HG02870 (cell line): ENCODE data around the gene GTF2I.
"Not testable (repeated sequence)": the region's sequence is repeated elsewhere in the genome, so short reads cannot be mapped to it uniquely, and the experiment has no call there.

Source experiments
- ATAC-seq: cut with Tn5 transposase; IDR thresholded peaks from one replicate; pipeline ENCODE4 v1.9.1; 2021; ENCODE audit warnings: mild to moderate bottlenecking, moderate library complexity; ENCODE audit not compliant: unreplicated experiment

Gene GTF2I

DNA sequence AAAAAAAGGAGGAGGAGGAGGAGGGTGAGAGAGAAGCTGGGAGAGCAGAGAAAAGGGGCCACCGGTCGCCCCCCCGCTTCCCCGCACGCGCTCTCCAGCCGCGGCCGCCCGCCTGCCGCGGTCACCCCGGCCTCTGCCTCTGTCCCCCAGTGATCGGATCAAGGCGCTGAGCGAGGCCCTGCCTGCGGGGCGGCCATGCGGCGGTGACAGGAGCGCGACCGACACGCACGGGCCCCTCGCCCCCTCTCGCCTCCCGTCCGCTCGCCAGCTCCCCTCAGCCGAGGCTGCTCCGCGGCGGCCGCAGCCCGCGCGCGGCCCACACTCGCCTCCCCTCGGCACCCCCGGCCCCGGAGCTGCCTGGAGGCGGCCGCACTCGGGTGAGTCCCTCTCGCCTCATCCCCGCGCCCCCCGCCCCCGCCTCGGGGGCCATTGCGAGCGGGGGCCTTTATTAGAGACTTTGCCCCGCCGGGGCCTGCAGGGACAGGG lies at the start of gene GTF2I:
Gene GTF2I (plus strand): TSS at position 27 of the 486 bp plus-strand sequence. CDS start 31,411 bp downstream, outside the sequence.
- ATAC-seq = peak; percentile 15

DNA sequence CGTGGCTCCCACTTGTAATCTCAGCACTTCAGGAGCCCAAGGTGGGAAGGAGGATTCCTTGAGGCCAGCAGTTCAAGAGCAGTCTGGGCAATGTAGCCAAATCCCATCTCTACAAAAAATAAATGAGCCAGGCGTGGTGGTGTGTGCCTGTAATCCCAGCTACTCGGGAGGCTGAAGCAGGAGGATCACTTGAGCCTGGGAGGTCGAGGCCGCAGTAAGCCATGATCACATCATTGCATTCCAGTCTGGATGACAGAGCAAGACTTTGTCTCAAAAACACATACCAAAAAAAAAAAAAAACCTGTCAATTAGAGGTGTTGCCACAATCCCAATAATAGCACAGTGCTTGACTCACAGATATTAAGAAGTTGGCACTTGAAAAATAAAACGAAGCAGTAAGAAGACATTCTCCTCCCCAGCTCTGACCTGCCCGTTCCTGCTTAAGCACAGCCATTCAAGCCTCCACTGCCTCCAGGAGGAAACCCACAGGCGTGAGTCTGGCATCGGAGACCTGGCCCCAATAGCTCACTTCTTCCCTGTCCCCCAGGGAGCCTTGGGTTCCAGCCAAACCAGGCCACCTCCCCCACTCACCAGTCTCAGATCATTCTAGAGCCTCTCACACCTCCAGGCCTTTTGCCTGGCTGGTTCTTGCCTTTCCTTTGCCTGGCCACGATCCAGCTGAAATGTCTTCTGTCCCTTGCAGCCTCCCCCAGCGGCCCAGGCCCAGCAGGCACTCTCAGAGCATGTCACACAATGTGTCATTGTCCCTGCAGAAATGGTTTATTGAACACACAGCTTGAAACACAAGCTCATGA lies 45.3 kb upstream of the GTF2I start:
- no peak for ATAC-seq

DNA sequence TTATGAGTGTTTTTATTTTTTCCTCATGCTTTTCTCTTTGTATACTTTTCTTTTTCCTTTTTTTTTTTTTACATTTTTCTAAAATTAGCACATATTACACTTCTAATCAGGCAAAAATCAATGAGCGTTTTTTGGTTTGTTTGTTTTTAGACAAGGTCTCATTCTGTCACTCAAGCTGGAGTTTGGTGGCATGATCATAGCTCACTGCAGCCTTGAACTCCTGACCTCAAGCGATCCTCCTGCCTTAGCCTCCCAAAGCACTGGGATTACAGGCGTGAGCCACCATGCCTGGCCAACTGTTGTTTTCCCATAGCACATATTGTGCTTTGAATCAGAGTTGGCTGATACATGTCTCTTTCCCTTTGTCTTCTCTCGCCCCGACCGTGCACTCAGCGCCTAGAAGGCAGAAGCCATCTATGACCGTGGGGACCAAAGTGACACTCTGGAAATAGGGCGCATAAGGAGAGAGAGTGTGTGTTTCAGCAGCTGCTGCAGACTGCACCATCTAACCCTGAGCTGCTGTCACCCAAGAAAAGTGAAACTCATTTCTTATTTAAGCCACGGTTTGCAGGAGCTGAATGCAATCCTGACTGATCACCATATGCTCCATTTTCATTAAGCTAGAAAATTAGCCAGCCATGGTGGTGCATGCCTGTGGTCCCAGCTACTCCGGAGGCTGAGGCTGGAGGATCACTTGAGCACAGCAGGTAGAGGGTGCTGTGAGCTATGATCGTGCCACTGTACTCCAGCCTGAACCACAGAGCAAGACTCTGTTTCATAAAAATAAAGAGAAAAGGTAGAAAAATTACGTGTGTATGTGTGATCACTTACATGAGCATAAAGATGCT lies 41.4 kb upstream of the GTF2I start:
- ATAC-seq = no peak

DNA sequence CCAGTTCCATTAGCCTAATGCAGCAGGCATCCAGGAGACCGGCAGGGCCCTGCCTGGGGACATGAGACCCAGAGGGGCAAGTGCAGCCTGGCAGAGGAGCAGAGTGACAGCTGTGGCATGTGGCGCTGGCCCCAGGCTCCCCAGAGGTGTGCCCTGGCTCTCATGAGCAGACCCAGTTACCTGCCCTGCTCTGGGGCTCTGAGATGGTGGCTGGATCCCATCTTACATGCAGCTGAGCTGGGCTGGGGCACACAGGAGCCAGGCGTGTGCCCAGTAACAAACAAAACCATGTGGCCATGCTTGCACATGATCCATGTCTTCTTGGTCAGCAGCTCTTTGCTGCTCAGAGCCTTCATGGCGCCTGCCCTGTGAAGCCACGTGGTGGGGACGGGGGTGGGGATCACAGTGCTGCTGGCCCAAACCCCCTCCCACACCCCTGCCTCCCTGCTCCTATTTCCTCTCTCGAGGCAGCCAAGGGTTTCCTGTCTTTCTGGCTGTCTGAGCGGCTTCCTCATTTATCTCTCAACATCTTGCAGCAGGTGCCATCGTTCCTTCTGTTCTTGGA lies 40.3 kb upstream of the GTF2I start:
- no peak for ATAC-seq

DNA sequence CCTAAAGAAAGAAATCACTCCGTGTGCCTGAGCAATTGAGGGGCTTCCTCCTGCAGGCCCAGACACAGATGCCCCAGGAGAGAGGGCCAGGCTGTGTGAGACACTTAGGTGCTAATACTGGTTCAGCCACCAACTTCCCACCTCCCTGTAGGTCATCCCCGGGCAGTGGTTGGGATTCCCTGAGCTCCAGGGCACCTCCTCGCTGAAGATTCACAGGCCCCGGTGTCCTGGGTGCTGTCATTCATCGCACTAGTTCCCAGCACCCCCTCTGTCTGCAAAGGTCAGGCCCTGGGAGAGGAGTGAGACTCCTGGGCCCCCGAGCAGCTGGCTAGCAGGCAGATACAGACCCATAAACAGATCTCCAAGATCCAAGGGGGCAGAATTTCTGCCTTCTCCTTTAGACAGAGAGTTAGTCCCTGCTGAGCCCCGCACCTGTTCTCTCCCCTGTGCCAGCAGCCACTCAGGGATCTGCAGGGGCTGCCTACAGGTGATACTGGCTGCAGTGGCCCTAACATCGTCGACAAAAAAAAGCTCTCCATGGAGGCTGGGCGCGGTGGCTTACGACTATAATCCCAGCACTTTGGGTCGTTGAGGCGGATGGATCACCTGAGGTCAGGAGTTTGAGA lies 38.2 kb upstream of the GTF2I start:
- no peak for ATAC-seq

DNA sequence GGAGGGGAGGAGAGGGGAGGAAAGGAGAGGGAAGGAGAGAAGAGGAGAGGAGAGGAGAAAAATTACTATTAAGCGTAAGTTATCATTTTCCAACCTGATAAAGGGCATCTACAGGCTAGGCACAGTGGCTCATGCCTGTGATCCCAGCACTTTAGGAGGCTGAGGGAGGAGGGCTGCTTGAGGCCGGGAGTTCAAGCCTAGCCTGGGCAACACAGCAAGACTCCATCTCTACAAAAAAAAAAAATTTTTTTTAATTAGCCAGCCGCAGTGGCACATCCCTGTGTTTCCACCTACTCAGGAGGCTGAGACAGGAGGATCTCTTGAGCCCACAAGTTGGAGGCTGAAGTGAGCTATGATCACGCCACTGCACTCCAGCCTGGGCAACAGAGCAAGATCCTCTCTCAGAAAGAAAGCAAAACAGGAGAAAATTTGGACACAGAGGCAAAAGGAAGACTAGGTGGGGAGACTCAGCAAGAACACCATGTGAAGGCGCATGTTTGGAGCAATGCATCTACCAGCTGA lies 35.2 kb upstream of the GTF2I start:
- no peak for ATAC-seq

DNA sequence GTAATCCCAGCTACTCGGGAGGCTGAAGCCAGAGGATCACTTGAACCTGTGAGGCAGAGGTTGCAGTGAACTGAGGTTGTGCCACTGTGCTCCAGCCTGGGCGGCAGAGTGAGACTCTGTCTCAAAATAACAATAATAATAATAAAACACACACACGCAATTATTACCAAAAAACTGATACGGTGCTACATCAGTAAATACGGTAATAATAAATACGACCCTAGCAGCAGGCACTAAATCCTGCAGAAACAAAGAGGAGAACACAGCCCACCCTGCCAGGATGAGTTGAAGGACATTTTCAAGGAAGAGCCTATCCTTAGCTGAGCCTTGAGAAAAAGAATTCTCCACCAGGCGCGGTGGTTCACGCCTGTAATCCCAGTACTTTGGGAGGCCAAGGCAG lies 34.4 kb upstream of the GTF2I start:
- ATAC-seq = no peak

DNA sequence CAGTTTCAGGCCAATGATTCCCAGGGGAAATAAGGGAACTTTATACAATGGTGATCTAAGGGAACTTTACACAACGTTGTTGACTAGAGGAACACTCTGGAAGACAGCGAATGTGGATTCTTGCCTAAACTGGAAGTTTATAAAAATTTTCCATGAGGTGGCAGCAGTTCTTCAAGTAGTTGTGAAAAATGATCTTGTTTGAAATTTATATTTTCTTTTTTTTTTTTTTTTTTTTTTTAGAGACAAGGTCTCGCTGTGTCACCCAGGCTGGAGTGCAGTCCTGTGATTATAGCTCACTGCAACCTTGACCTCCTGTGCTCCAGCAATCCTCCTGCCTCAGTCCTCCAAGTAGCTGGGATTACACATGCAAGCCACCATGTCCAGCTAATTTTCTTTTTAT lies 32.1 kb upstream of the GTF2I start:
- no peak for ATAC-seq

DNA sequence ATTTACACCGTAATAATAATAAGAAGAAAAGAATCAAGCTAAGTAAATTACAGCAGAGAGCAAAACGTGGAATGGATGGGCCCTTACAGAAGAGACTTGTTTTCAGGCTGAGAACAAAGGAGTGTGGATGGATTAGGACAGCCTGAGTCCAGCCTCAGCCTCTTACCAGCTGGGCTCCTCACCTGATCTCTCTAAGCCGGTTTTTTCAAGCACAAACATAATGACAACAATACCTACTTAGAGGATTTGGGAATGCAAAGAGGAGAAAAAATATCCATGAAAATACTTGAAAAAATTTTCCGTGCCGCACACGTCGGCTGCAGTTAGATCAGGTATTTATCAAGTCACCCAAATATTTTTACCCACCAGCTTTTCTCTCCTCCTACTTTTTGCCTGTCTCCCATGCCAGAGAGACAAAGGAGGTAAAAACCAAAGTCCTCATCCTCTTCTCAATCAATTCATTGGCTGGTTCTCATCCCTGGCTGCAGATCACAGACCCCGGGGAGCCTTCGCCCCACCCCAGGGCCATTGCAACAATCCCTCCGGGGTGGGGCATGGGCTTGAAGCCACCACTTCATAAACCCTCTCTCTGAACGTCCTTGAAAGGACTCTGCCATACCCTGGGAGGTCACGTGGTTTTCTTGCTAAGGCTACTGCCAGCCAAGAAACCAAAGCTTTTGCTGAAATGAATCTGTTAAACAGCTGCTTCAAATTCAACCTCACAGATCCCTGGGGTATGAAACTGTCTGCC lies 29.7 kb upstream of the GTF2I start:
- ATAC-seq = no peak

DNA sequence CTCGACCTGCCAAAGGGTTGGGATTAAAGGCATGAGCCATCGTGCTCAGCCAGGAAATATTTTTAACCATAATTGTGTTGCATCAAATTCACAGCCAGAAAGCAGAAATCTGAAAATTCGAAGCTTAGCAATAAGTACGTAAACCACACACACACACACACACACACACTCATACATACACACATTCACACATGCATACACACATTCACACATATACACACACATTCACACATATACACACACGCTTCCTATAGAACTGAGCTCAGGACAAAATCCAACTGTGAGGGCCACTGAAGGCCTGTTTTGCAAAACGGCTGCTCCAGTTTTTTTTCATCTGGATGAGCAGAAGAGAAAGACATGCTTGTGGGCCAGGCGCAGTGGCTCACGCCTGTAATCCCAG lies 25.0 kb upstream of the GTF2I start:
- ATAC-seq = no peak

DNA sequence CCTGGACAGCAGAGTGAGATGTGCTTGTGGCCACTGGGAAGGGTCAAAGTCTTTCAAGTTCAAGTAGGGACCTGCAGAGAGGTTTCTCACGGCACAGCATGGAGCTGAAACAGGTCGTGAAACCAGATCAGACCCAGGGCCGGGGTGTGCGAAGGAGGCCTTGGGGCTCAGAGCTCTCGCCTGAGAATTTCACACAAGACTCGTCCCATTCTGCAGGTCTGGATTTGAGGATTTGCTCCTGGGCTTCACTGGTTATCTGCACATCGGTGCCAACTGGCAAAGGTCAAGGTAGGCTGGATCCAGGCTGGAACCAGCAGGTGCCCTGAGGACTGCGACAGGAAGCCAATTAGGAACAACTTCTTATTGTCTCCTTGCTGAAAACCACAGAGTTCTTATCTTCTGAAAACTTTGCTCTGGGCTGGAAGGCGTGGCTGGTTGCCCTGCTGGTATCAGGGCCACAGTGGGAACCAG lies 24.0 kb upstream of the GTF2I start:
- no peak for ATAC-seq

DNA sequence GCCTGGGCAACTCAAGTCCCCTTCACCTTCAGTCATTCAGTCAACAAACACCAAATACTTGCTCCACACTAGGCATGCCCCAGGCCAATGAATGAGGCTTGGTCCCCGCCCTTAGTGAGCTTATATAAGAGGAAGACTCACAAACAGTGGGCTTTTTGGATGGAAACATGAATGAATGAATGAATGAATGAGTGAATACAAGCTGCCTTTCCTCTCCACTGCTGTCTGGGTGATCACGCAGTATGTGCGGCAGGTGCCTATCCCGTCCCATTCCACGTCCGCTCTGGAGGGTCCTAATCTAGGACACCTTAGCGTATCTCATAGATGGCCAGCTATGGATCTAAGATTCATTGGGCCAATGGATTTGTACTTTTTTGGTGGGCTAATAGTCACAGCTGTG lies 19.8 kb upstream of the GTF2I start:
- ATAC-seq = no peak

DNA sequence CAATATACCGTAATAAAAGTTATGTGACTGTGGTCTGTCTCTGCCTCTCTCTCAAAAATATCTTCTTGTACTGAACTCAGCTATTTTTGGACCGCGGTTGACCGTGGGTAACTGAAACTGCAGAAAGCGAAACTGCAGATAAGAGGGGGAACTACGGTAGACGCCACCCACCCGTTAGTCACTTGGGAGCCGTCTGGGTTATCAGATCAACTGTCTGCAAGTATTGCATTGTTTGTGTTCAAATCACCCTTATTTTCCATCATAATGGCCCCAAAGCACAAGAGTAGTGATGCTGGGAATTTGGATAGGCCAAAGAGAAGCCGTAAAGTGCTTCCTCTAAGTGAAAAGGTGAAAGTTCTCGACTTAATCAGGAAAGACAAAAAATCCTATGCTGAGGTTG lies 7.5 kb upstream of the GTF2I start:
- ATAC-seq = peak; percentile 89

DNA sequence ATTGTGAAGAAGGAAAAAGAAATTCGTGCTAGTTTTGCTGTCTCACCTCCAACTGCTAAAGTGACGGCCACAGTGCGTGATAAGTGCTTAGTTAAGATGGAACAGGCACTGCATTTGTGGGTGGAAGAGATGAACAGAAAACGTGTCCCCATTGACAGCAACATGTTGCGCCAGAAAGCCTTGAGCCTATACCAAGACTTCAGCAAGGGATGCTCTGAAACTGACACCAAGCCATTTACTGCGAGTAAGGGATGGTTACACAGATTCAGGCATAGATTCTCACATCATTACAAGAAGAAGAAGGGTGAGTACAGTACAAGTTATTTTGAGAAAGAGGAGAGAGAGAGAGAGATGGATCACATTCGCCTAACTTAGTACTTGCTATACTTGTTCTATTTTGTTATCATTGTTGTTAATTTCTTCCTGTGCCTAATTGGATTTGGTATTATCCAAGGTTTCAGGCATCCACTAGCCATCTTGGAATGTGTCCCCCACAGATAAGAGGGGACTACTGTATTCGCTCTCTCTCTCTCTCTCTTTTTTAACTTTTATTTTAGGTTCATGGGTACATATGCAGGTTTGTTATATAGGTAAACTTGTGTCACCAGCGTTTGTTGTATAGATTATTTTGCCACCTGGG lies 6.9 kb upstream of the GTF2I start:
- peak; percentile 62 for ATAC-seq

DNA sequence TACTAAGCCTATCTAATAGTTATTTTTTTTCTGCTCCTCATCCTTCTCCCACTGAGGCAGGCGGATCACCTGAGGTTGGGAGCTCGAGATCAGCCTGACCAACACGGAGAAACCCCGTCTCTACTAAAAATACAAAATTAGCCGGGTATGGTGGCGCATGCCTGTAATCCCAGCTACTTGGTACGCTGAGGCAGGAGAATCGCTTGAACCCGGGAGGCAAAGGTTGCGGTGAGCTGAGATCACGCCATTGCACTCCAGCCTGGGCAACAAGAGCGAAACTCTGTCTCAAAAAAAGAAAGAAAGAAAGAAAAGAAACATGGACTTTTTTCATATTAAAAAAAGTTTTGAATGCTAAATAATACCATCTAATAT lies 6.4 kb upstream of the GTF2I start:
- not testable (repeated sequence) for ATAC-seq

DNA sequence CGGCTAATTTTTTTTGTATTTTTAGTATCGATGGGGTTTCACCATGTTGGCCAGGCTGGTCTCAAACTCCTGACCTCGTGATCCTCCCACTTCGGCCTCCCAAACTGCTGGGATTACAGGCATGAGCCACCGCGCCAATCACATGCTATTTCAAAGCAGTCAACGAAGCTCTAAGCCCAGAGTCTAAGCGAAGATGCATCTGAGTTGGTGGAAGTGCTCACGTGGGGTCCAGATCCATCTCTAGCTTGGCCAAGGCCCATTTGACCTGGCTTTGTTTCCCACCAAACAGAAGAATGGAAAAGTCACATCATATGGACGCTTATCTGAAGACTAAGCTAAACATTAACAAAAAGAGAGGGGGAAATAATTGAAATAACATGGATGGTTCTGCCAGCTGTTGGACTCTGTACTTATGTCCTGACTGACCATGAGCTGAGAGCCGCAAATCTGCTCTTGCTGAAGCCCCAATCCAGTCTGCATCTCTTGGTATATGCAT lies 3.8 kb upstream of the GTF2I start:
- no peak for ATAC-seq

DNA sequence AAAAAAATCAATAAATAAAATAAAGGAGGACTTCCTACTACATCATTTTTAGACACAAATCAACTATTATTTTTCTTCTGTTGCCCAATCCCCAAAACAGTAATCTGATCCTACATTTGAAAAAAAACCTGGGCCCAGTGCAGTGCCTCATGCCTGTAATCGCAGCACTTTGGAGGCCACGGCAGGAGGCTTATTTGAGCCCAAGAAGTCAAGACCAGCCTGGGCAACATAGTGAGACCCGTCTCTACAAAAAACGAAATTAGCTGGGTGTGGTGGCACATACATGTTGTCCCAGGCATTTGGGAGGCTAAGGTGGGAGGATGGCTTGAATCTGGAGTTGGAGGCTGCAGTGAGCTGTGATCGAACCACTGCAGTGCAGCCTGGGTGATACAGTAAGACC lies 2.7 kb upstream of the GTF2I start:
- no peak for ATAC-seq

DNA sequence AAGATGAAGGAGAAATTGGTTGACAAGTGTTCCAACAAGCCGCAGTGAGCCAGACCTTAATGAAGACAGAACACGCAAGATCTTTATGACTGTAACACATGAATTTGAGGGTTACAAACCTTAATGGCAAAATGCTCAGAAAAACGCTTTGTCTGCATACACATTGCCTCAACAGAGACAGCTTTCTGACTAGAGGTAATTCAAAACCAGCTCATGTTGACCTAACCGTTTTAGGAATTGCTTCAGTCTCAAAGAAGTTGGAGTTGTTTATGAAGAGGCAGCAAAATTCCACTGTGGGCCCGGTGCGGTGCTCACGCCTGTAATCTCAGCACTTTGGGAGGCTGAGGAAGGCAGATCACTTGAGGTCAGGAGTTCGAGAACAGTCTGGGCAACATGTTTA lies 2.2 kb upstream of the GTF2I start:
- ATAC-seq = no peak

DNA sequence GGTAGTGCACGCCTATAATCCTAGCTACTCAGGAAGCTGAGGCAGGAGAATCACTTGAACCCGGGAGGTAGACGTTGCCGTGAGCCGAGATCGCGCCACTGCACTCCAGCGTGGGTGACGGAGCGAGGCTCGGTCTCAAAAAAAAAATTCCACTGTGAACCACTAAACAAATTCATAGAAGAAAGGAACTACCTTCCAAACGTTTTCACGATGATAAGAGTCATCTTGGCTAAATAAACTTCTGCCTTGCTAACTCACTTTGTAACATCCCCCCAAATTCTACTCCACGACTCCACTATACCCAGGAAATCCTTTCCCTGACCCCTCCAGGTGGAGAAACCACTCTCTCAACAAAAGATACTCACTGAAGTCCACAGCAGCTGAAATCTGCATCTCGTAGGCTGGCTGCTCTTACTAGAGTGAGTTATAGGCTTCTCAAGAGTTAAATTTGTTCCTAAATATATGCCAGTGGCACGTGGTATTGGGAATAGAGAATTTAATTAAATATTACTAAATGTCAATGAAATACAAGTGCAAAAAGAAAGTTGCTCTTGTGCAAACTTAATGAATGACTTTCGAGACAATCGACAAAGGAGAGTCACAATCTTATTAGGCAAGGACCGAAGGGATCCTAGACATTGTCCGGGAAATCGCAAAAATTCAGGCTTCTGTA lies 1.6 kb upstream of the GTF2I start:
- ATAC-seq = no peak
